H54 (cell line): ENCODE data around the gene ATP10B.

Source experiments
- DNase-seq: peaks from one replicate; pipeline ENCODE4 v3.0.0; 2011; ENCODE audit warnings: low spot score, mixed read lengths; ENCODE audit not compliant: insufficient read length
- FAIRE-seq: peaks from 3 replicates; lab custom pipeline; 2011; peaks lifted over from hg19 to GRCh38; lab: Jason Lieb, UNC
- POLR2A ChIP-seq: IDR thresholded peaks from 2 replicates; pipeline ENCODE4 v1.6.1; 2011; ENCODE audit warnings: low read depth, mild to moderate bottlenecking, low read length

The ATP10B gene

GRCh38 chr5:160637357-160638090 lies 214.5 kb downstream of the ATP10B start:
- FAIRE-seq (no peak), DNase-seq (no peak)
- no peak for TF ChIP-seq POLR2A

GRCh38 chr5:160635663-160636062 lies 216.3 kb downstream of the ATP10B start:
- no peak for FAIRE-seq
- no peak for TF ChIP-seq POLR2A

GRCh38 chr5:160635046-160635445 lies 217.0 kb downstream of the ATP10B start:
- no peak for FAIRE-seq

More at GRCh38 chr5:160635663-160636062, 216.3 kb downstream of the ATP10B start:
- DNase-seq, result no peak

GRCh38 chr5:160629003-160629402 lies 223.0 kb downstream of the ATP10B start:
- no peak for FAIRE-seq
- no peak for TF ChIP-seq POLR2A
- no peak for DNase-seq

More at GRCh38 chr5:160635046-160635445, 217.0 kb downstream of the ATP10B start:
- no peak for DNase-seq
- no peak for TF ChIP-seq POLR2A

GRCh38 chr5:160628619-160628968 lies 223.4 kb downstream of the ATP10B start:
- TF ChIP-seq POLR2A, result no peak
- no peak for DNase-seq
- FAIRE-seq, result no peak

- FAIRE-seq, result no peak
- TF ChIP-seq POLR2A, result no peak
- no peak for DNase-seq
These were observed 223.9 kb downstream of the ATP10B start for GRCh38 chr5:160627921-160628618.

- DNase-seq (no peak), FAIRE-seq (no peak)
- no peak for TF ChIP-seq POLR2A
These were observed 225.7 kb downstream of the ATP10B start for GRCh38 chr5:160626322-160626721.

- no peak for FAIRE-seq
- no peak for DNase-seq
- no peak for TF ChIP-seq POLR2A
These were observed 230.5 kb downstream of the ATP10B start for GRCh38 chr5:160621526-160621925.

GRCh38 chr5:160620401-160620800 lies 231.6 kb downstream of the ATP10B start:
- FAIRE-seq (no peak), DNase-seq (no peak)
- no peak for TF ChIP-seq POLR2A

- TF ChIP-seq POLR2A, result no peak
- DNase-seq, result no peak
- FAIRE-seq, result no peak
These were observed 232.6 kb downstream of the ATP10B start for GRCh38 chr5:160619381-160619780.

- TF ChIP-seq POLR2A, result no peak
- DNase-seq, result no peak
- no peak for FAIRE-seq
These were observed 233.7 kb downstream of the ATP10B start for GRCh38 chr5:160618286-160618685.

GRCh38 chr5:160616712-160617497 lies 235.1 kb downstream of the ATP10B start:
- no peak for TF ChIP-seq POLR2A
- FAIRE-seq (no peak), DNase-seq (no peak)

- FAIRE-seq (no peak), DNase-seq (no peak)
- no peak for TF ChIP-seq POLR2A
These were observed 237.9 kb downstream of the ATP10B start for GRCh38 chr5:160614136-160614535.

- FAIRE-seq (no peak), DNase-seq (no peak)
- TF ChIP-seq POLR2A, result no peak
These were observed 246.7 kb downstream of the ATP10B start for GRCh38 chr5:160605266-160605665.

GRCh38 chr5:160604484-160604883 lies 247.5 kb downstream of the ATP10B start:
- FAIRE-seq (no peak), DNase-seq (no peak)
- TF ChIP-seq POLR2A, result no peak
